ENCODE results near the gene COPS7A. TPM values are rescaled to one million over a fixed set of nuclear protein-coding genes. Genes with fewer than 3 reads are reported as not detected.

Gene COPS7A
- total and polyA plus RNA-seq, 2 donors (not counting 1 experiment from before 2014, with no cell fraction given), result 79.1 to 114 TPM

GRCh38 chr12:6765634-6766581 lies 42.1 kb downstream of the COPS7A start, which contains the start of gene PTMS:
TSS of gene PTMS (plus strand) at chr12:6766363. CDS start at chr12:6766706, 343 bp downstream.
- H3K4me1 ChIP-seq (ENCODE audit: control insufficient read depth, extremely low read depth, insufficient read depth, low read length), result peaks cover 18% of the 10 kb centered on the region
- H3K36me3 ChIP-seq (ENCODE audit: control insufficient read depth, insufficient read depth, low read length), result peaks cover 5% of the 10 kb centered on the region
- no peaks in the 10 kb centered on the region for H3K27me3 ChIP-seq (ENCODE audit: control insufficient read depth, insufficient read depth, low read length)
- H3K9me3 ChIP-seq (ENCODE audit: control insufficient read depth, insufficient read depth, low read depth, low read length), result no peaks in the 10 kb centered on the region
- TF ChIP-seq, protein P1, sequence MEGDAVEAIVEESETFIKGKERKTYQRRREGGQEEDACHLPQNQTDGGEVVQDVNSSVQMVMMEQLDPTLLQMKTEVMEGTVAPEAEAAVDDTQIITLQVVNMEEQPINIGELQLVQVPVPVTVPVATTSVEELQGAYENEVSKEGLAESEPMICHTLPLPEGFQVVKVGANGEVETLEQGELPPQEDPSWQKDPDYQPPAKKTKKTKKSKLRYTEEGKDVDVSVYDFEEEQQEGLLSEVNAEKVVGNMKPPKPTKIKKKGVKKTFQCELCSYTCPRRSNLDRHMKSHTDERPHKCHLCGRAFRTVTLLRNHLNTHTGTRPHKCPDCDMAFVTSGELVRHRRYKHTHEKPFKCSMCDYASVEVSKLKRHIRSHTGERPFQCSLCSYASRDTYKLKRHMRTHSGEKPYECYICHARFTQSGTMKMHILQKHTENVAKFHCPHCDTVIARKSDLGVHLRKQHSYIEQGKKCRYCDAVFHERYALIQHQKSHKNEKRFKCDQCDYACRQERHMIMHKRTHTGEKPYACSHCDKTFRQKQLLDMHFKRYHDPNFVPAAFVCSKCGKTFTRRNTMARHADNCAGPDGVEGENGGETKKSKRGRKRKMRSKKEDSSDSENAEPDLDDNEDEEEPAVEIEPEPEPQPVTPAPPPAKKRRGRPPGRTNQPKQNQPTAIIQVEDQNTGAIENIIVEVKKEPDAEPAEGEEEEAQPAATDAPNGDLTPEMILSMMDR (conservative IDR thresholded peaks at IDR 0.05 in 1 of 2, IDR thresholded peaks at IDR 0.05 in 1 of 2; ENCODE audit: low read depth in 1 of 2, low read length in 2 of 2), result no peak
- TF ChIP-seq EZH2 (IDR thresholded peaks at IDR 0.05; ENCODE audit: low read length, missing control alignments), result no peak
- peaks cover 7% of the 10 kb centered on the region for H4K20me1 ChIP-seq (ENCODE audit: control insufficient read depth, extremely low read depth, insufficient read depth, low read length)
- peak within 1 kb of the TSS; percentile 79 for H3K27ac ChIP-seq (ENCODE audit: insufficient read depth, low read length)
- peak within 1 kb of the TSS; percentile 82 to 93 (median 90) for H3K4me3 ChIP-seq (replicated peaks in 1 of 4; ENCODE audit: control extremely low read depth in 1 of 4, insufficient read depth in 1 of 4, low read depth in 3 of 4, low read length in 4 of 4)
- no peak within 1 kb of the TSS for H2AFZ ChIP-seq (ENCODE audit: low read length)
- peak; percentile 92 to 98 for DNase-seq (ENCODE audit: low read depth in 2 of 2)
- peaks cover 34% of the 10 kb centered on the region for H3K79me2 ChIP-seq (ENCODE audit: control insufficient read depth, insufficient read depth, low read length)
- H3K4me2 ChIP-seq (ENCODE audit: extremely low read depth, insufficient read depth, low read length), result peak within 1 kb of the TSS; percentile 69
- H3K9ac ChIP-seq (ENCODE audit: insufficient read depth, low read length), result peak within 1 kb of the TSS; percentile 73

DNA sequence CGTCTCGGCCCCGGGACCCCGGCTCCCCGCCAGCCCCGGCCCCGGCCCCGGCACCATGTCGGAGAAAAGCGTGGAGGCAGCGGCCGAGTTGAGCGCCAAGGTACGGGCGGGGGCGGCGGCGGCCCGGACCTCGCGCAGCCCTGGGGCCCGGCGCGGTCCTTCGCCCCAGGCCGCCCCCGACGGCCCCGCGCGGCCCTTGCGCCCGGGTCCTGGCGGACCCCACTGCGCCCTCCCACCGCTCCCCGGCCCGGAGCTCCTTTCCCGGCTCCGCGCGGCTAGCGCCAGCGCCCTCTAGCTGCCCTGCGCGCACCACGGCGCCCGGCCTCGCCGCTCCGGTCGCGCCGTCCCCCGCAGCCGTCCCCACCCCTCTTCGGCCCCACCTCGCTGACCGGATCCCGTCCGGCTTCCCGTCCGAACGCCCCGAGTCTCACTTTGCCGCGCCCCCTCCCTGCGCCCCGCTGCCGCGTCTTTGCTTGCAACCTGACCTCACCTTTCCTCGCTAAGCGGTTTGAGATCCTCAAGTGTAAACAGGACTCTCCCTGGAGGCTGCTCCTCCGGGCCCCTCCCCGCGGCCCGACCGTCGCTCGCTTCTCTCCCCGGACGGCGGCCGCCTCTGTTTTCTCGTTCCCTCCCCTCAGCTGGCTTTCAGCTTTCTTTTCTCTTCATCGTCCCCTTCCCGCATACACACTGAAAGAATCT lies 43.0 kb downstream of the COPS7A start:
- Histone ChIP-seq H3K27me3 (ENCODE audit: control insufficient read depth, insufficient read depth, low read length) (no peaks in the 10 kb centered on the region), H4K20me1 (ENCODE audit: control insufficient read depth, extremely low read depth, insufficient read depth, low read length) (peaks cover 7% of the 10 kb centered on the region), H3K9me3 (ENCODE audit: control insufficient read depth, insufficient read depth, low read depth, low read length) (no peaks in the 10 kb centered on the region), H3K4me3 (replicated peaks in 1 of 4; ENCODE audit: control extremely low read depth in 1 of 4, insufficient read depth in 1 of 4, low read depth in 3 of 4, low read length in 4 of 4) (peak overlapping the region; percentile 82 to 93 (median 90)), H3K27ac (ENCODE audit: insufficient read depth, low read length) (peak overlapping the region; percentile 60), H3K4me1 (ENCODE audit: control insufficient read depth, extremely low read depth, insufficient read depth, low read length) (peaks cover 25% of the 10 kb centered on the region), H2AFZ (ENCODE audit: low read length) (no peak overlapping the region), H3K79me2 (ENCODE audit: control insufficient read depth, insufficient read depth, low read length) (peaks cover 34% of the 10 kb centered on the region), H3K4me2 (ENCODE audit: extremely low read depth, insufficient read depth, low read length) (peak overlapping the region; percentile 68), H3K9ac (ENCODE audit: insufficient read depth, low read length) (peak overlapping the region; percentile 73), H3K36me3 (ENCODE audit: control insufficient read depth, insufficient read depth, low read length) (peaks cover 13% of the 10 kb centered on the region)
- TF ChIP-seq EZH2 (IDR thresholded peaks at IDR 0.05; ENCODE audit: low read length, missing control alignments), result no peak
- TF ChIP-seq, protein P1 (conservative IDR thresholded peaks at IDR 0.05 in 1 of 2, IDR thresholded peaks at IDR 0.05 in 1 of 2; ENCODE audit: low read depth in 1 of 2, low read length in 2 of 2), result peak; percentile 32 to 59
- peak; percentile 59 to 67 for DNase-seq (ENCODE audit: low read depth in 2 of 2)
